Measurements from ENCODE around the gene TRIM33.

- TF ChIP-seq CTCF (IDR thresholded peaks at IDR 0.05; ENCODE audit: low read length) (no peak), EZH2 (IDR thresholded peaks at IDR 0.05; ENCODE audit: borderline replicate concordance, low read length) (no peak)
Measured at GRCh38 chr1:114439369-114439768, 71.6 kb downstream of the TRIM33 start.
